NCI-H748 treated with DMSO at 0.1 percent for 48 hours (cell line): ENCODE data around the gene SNAP23.

Source experiments
- DNase-seq: peaks from one replicate; lab custom pipeline; 2025; lab: John Stamatoyannopoulos, UW

Gene SNAP23

DNA sequence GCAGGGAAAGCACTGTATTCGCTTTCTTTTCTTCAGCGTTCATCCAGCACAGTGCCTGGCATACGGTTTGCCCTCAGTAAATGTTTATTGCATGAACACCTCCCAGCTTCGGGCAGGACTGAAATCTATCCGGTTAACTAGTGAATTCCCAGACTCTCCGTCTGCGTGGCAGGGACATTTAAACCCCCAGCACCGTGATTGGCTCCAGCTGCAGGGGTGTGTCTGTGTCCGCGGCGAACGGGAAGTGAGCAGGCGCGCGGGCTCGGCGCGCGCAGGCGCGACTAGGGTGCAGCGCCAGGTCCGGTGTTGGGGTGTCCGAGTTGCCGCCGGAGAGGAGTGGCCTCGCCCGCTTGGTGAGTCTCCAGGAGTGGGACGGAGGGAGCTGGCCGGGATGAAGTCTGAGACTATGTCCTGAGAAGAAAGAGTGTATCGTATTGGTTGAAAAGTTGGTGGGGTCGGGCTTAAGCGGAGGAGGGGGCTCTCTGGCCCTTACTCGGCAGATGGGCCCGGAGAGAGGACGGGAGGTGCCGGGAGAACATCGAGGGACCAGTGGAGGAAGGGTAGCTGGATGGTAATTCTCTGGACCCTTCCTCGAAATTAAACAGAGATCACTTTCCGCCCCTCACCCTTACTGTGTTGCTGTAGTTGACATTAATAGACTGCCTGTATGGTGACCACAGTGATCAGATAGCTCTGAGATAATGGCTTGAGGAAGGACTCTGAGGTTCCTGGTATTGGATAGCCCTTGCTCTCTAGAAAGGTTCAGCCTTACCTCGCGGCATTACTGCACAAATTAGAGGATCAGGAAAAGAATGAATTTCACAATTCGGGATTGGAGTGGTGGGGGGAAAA lies at the start of gene SNAP23:
Gene SNAP23, plus strand, starts transcription at position 274 of the 852 bp plus-strand sequence. CDS start 16,213 bp downstream, outside the sequence.
- peak; percentile 71 for DNase-seq

DNA sequence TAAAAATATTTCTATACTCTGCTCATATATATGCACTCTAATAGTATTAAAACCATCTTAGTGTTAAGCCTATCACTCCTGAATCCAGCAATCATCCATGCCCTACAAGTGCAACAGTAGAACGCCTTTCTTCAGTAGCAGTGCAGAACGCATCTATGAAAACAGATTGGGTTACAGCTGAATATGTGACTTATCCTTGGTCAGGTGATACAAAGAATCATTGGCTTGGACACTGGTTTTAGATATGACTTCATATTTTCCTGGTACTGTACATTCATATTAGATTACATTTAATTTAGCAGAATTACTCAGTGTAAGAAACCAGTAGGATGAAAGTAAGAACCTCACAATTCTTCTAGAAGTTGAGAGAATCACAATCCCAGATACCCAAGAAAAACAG lies 47.8 kb upstream of the SNAP23 start:
- DNase-seq = no peak

DNA sequence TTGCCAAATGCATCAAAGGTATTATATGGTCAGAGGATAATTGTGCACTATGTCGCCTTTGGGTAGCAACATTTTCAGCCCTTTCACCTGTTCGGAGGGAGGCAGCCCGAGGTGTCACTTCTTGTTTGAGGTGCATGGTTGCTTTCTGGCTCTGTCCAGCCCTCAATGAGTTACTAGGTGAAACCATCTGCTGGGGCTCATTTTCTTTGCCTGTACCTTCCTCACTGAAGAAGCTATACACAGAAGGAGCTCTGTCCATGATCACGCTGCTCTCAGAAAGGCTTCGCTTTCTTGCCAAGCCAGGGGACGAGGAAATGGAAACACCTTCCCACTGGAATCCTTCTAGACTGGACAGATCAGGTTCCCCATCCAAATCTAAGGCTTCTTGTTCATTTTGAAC lies 47.2 kb upstream of the SNAP23 start:
- no peak for DNase-seq

DNA sequence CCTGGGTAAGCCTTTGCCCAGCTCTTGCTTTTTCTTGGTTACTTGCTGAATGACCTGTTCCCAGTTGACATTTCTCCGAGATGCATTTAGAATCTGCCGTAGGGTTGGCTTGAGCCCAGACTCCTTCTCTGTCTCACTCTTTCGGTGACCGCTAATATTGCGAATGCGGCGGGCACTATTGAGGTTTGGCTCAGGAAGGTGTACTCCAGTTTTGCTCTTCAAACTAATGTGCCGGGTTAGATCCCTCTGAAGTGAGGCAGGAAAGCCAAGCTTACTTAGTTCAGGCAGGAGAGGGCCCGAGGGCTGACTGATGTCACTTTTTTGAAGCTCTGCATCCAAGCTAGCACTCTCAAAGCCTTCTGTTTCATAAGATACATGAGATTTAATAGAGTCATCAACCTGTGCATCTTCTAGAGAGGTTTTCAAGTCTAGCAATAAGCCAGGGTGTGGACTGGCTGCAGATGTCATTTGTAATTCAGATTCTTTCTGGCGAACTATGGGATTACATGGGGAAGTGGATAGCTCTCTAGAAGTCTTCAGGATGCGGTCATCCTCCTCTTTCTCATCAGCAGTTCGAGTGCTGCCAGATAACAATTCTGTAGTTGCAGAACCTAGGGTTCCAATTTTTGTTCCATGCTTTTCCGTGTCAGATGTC lies 45.5 kb upstream of the SNAP23 start:
- no peak for DNase-seq

DNA sequence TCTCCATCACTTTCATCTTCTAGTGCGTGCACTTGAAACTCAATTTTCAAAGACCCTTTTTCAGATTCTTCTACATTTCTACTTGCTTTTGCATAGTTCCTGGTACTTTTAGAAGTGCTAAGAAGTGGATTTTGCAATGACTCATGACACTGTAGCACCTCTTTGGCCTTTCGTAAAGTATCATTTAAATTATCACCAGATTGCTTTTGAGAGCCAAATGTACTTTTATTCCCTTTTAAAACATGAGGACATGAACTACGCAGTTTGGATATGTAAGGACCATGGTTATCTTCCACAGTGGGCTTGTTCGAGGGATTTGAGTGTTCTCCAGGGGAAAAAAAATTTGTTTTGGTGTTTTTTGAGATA lies 45.0 kb upstream of the SNAP23 start:
- DNase-seq = no peak

DNA sequence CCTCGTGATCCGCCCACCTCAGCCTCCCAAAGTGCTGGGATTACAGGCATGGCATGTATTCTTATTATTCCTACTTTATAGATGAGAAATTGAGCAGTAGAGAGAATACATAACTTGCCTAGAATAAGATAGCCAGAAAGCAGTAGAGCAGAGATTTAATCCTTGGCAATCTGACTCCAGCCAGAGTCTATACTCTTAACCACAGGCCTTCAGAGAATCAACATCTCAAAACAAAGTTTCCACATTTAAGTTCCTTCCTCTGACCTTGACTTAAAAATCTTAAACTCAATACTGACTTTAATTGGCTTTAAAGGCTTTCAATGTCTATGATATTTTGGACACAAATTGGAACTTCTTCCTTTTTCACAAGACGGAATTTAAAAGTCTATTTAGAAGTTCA lies 41.6 kb upstream of the SNAP23 start:
- DNase-seq = no peak

DNA sequence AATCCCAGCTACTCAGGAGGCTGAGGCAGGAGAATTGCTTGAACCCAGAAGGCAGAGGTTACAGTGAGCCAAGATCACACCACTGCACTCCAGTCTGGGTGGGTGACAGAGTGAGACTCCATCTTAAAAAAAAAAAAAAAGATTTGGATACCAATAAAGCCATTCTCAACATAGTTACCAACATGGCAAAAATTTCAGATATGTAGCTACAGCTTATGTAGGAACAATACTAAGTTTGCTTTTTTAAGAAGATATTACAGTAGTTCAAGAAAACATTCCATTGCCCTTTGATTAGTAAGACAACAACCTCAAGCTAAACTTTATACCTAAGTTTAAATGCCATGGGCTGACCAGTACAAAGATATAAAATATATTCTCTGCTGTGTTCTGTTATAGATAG lies 38.9 kb upstream of the SNAP23 start:
- no peak for DNase-seq

DNA sequence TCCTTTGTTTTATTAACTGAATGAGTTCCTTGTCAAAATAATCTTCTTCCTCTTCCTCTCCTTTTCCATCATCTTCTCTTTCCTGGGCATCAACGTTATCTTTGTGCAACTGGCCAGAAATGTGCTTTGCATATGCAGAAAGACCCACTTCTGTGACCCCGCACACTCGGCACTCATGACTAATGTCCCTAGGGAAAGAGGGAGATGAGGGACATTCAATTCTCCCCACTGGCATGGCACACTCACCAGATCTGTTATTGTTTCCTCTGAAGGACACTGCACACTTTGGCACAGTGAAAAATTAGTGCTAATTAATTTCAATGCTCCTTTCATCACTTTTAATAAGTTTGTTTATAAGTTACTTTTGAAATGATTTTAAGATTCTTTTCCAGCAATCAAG lies 38.5 kb upstream of the SNAP23 start:
- DNase-seq = no peak

DNA sequence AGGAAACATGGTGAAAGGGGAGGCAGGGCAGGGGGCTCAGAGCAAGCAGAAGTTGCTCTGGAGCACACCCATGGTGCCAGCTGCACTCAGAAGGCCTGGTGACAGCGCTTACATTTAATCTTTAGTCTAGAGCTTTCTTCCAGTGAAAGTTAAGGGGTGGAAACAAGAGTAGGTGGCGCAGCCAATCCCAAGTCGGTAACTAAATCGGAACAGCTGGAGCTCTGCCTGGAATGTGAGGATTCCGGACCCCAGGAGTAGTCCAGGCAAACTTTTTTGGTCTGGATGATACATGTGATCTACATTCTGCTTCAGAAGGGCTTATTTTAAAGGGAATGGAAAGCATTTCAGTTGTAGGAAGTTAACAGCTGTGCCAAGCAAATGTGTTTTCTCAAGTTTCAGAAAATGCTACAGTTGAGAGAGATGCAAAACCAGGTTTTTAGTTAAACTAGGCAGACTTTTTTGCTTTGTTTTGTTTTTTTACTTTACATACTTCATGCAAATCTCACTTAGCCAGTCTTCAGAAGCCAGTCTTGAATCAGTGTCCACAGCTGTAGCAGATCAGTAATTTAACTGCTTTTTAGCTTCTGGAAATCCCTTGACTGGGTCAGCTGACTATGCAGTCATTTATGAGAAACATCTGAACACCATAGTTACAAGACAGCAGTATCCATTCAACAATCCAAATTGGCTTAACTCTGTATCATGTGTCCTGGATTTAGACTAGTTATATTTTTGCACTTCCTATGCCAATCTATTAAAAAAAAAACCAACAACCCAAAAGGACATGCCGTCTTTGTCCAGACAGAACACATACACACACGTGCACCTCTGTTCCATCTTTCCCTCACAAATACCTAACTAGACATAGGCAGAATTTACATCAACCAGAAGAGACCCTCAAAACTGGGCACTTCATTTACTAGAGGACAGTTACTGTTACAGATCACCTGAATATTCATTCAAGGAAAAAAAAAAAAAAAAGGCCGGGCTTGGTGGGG lies 37.7 kb upstream of the SNAP23 start:
- no peak for DNase-seq

DNA sequence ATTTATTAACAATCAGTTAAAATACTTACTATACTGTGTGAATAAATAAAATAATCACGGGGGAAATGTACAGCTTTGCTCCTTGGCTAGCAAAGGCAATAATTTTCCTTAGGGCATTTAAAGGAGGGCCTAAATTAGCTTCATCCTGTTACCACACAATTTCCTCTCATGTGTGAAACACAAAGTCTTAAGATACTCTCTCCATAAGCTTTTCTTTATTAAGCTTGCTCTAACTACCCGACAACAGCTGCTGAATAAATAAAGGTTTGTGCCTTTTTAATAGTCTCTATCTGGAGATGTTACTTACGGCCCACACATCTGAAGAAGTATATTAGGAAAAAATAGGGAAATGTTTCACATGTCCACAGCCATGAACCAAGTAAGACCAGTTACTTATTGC lies 34.2 kb upstream of the SNAP23 start:
- no peak for DNase-seq

DNA sequence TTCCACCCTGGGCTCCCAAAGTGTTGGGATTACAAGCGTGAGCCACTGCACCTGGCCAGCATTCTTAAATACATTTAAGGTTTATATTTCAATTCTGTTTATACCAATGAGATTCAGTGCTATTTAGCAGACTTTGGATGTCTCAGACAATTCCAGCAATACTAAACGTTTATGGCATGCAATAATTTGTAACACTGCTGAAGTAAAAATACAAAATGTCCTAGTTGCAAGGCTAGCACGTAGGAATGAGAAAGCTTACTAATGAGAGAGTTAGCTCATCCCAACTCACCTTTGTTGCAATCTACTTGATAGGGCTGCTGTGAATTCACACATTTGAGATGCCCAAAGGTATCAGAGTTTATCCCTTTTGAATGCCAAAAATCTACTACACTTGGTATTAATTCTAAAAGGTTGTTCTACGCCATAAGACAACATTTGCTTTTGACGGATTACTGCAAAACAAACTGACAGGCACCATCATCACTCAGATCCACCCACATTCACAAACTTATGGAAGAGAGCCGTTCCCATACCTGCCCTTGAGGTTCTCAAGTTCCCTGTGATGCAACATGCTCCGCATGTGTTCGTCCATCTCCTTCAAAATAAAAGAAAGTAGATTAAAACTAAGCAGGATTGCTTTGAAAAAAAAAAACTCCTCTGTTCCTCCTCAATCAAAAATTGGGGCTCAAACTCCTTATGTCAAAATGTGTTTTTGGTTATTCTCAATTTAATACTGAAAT lies 29.7 kb upstream of the SNAP23 start:
- no peak for DNase-seq

DNA sequence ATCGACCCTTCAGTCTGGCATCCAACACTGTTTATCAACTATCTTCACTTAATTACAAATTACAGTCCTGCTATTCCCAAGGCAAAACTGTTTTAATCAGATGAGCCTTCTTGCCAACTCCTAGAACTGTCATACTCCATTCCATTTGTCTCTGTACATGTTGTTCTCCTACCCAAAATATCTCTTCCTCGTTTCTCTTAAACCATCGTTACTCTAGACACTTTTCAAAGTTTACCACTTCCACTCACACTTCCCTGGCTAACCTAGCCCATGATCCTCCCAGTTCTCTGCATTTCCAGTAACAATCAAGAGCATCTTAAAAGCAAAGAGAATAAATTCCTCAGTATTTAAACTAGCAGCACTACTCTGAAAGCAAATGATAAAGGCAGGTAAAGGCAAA lies 24.4 kb upstream of the SNAP23 start:
- DNase-seq = no peak

DNA sequence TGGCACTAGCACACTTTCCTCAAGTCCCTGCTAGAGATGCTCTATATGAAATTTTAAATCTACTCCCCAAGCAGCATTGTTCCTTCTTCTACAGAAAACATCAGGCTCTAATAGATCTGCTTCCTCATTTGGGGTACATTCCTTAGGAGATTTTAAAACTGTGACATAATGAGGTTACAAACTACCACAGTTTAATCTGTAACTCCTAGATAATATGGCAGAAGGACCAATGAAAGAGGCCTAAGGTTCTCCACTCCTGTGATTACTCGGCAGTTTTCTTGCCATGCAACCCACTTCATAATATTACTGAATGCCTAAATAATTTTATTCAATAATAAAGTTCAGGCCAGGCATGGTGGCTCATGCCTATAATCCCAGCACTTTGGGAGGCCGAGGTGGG lies 20.6 kb upstream of the SNAP23 start:
- no peak for DNase-seq

DNA sequence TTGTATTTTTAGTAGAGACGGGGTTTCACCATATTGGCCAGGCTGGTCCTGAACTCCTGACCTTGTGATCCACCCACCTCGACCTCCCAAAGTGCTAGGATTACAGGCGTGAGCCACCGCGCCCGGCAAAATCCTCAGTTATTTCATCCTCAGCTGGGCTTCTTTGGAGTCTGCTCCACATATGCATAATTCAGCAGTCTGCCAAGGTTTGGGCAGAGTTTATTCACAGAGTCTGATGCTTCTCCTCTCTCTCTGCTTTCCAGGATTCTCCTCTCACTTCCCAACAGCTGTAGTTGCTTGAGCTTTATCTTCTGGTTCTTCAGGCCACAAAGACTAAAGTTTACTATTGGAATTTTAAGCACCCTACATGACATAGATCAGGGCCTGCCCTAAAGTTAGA lies 12.7 kb upstream of the SNAP23 start:
- DNase-seq = no peak

DNA sequence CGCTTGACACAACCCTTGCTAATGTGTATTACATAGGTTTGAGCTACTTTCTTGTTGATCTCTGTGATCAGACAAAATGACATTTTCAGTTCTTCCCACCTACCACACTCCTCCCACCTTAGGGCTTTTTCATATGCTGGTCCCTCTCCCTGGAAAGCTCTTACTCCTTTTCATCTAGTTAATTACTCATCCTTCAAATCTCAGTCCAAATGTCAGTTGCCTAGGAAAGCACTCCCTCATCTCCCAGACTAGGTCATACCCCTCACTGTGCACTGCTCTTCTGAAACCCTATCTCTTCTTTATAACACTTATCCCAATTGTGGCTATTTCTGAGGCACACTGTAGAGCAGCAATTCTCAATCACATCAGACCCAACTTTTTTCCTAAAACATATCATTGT lies 11.8 kb upstream of the SNAP23 start:
- DNase-seq = no peak

DNA sequence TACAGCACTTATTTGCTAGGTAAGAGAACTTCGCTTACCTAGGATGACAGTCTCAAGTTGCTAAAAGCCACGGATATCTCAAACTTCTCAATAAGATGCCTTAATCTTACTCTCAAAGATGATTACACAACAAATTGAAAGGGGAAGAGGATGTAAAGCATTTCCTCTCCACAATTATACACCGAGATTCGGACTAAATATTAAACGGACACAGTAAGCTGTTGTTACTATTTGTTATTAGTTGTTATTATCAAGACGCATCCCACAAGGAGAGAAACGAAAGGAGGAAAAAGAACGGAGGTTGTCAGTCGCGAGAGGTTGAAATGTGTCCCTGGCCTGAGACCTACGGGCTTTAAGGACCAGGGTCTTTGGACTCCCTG lies 5.2 kb upstream of the SNAP23 start:
- no peak for DNase-seq

DNA sequence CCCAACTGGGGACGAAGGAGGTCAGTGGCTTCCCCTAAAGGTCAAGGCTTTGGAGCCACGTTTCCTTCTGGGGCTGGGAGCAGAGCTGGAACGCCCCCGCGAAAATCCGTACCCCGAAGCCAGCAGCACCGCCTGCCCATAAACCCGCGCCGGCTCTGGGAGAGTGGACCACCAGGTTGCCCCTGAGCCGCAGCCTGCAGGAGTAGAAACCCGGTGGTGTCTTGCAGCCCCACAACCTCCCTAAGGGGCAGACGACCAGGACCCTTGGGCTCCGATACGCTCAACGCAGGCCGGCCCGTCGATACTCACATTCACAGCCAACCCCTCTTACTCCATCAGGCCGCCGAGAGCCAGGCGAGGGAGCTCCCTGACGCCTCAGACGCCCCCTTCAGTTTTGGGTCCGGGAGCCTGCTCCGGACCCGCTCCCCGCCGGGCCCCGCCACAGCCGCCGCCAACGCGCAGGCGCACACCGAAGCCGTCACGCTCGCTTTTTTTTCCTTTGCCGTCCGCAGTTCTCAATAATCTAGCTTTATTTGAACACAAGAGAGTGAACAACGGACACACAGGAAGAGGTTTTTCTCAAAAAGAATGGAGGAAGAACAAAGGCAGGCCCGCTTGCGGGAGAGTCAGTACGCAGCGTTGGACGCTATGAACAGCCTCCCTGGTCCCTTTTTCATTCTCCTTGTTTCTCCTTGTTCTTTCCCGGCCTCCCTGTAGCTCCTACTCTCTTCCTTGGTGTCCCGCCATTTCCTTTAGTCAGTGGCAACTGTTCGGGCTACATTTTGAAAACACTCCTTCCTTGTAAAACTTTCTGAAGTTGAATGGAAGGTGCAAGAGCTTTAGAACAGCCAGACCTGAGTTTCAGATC lies 4.5 kb upstream of the SNAP23 start, which contains the start of gene ZNF106:
Gene ZNF106, minus strand, starts transcription at position 471 of the 868 bp plus-strand sequence. CDS start 18,852 bp downstream, outside the sequence.
- DNase-seq = peak; percentile 60

DNA sequence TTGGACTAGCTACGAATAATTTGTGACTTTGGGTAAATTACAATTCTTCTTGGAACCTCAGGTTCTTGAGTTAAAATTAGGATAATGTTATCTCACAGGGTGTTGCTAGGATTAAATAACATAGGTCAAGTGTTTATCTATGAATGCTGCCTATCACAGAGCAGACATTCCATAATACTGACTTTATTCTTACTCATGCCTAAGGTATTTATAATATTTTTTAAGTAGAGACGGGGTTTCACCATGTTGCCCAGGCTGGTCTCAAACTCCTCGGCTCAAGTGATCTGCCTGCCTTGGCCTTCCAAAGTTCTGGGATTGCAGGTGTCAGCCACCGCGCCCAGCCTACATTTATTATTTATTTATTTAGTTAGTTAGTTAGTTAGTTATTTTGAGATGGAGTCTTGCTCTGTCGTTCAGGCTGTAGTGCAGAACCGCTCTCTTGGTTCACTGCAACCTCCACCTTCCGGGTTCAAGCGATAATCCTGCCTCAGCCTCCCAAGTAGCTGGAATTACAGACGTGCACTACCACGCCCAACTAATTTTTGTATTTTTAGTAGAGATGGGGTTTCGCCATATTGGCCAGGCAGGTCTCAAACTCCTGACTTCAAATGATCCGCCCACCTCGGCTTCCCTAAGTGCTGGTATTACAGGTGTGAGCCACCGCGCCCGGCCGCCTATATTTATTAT lies 3.8 kb upstream of the SNAP23 start:
- no peak for DNase-seq

DNA sequence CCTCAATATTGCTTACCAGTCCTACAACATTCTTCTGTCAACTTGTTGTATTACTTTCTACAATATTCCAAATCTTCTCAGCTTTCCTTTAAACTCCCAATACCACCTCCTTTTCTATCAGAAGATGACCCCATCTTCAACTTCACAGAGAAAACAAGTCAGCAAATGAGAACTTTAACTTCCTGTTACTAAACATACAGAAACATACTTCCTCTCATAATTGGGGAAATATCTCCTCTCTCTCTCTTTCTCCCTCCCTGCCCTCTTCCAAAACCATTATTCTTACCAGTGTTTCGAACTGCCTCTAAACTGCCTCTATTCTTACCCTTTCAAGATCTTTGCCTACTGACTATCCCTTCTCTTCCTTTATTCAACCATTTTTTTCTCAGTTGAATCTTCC lies 1.8 kb upstream of the SNAP23 start:
- DNase-seq = no peak

DNA sequence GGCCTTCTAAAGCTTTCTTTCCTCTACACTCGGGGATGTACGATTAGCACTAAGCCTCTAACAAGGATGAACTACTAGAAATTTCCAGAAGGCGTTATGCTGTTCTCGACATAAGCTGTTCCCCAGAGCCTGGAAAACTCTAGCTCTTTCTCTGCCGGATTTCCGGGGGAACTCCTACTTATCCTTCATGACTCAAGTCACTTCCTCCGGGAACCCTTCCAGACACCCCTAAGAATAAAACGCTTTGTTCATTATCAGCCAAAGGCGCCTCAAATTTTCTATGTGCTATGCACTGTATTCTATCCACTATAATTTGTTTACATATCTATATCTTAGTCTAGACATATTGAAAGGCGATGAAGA lies 455 bp upstream of the SNAP23 start:
- no peak for DNase-seq
